GM18520 (cell line): ENCODE measurements around the gene OR4L1.
"Not testable (repeated sequence)": the region's sequence is repeated elsewhere in the genome, so short reads cannot be mapped to it uniquely, and the experiment has no call there.

ENCODE experiments used
- ATAC-seq: cut with Tn5 transposase; IDR thresholded peaks from one replicate; pipeline ENCODE4 v1.9.1; 2021; ENCODE audit not compliant: unreplicated experiment

The OR4L1 gene

GRCh38 chr14:20059745-20060144, at the start of gene OR4L1:
Gene OR4L1, plus strand, starts transcription at chr14:20060045. Its CDS starts 0 bp downstream, at chr14:20060045.
- ATAC-seq = no peak

GRCh38 chr14:20019257-20019865, 40.5 kb upstream of the OR4L1 start, which contains the start of gene OR4K14:
Gene OR4K14, minus strand, starts transcription at chr14:20019307. Its CDS starts 4,114 bp downstream, at chr14:20015193.
- ATAC-seq = no peak

GRCh38 chr14:20031058-20031457, 28.8 kb upstream of the OR4L1 start:
- no peak for ATAC-seq

DNA sequence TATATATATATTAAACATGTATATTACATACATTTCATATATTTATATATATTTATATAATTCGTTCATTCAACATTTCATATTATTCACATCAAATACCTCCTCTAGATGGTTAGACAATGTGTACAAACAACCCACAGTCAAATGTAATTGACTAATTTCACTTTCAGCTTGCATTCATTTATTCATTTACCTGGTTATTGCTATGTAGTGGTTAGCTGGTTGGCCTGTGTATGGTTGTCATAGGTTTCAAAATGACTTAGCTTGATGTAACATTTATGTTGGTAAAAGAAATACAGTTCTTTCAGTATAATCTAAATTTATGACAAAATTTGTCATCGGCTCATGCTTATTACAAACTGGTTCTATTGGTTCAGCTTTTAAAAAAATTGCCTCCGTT, 24.4 kb upstream of the OR4L1 start:
- ATAC-seq = no peak

DNA sequence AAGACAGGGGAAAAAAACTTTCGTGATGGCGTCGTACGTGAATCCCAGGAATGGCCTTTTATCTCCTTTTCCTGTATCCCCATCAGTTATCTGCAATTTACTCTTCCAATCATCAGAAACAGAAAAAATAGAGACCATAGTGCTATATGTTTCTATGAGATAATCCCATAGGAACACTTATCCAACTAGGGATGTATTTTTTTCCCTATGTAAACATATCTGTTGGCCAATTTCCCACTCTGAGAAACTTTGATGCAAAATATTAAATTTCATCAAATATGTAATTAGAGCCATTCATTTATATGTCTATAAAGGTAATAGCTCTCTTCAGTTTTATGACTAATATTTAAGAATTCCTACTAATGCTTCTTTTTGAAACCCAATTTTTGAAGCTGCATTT, 23.9 kb upstream of the OR4L1 start, which contains the start of gene OR4K13:
OR4K13 (minus strand) TSS at position 101 of the 400 bp plus-strand sequence. CDS start 1,280 bp downstream, outside the sequence.
- ATAC-seq = no peak

- ATAC-seq = no peak
Measured at GRCh38 chr14:20044243-20044642, 15.6 kb upstream of the OR4L1 start.

- ATAC-seq = no peak
Measured at GRCh38 chr14:20048202-20048601, 11.6 kb upstream of the OR4L1 start.

DNA sequence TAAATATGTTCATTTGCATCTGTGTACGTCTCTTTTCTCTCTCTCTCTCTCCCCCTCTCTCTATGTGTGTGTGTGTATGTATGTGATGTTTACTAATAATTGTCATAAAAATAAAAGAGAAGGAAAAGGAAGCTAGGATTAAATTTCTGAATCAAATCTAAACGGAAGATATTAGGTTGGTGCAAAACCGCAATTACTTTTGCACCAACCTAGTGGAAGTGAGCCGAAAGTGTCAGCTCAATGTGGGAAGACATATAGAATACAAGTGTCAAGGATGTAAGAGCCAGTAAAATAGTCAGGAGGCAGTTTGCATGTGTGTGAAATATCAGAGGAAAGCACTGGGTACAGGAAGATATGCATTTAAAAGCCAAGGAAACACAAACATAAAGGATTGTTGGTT, 32.2 kb downstream of the OR4L1 start:
- ATAC-seq = no peak

- no peak for ATAC-seq
Measured at GRCh38 chr14:20093442-20093841, 33.6 kb downstream of the OR4L1 start.

- not testable (repeated sequence) for ATAC-seq
Measured at GRCh38 chr14:20098926-20099770, 39.3 kb downstream of the OR4L1 start.

DNA sequence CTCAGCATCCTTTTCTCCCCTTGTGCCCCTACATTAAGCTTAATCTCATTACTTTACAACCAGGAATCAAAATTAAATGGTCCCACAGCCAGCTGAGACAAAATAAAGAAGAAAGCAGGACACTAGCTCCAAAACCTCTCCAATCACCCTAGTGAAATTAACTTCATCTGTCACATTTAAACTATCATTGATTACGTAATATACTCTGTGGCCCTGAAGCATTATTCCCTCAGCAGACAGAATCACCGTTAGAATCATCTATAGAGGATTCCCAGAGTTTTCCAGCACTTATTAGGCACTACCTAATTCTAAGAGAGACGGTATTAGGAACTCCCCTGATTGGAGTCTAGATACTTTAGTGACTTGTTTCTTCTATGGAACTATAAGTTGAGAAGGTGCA, 50.6 kb downstream of the OR4L1 start, which contains the start of gene OR4K17:
OR4K17 (plus strand) TSS at position 302 of the 400 bp plus-strand sequence. CDS start 6,761 bp downstream, outside the sequence.
- no peak for ATAC-seq
